WTC11 (cell line): ENCODE measurements around the gene ZDHHC9. TPM values are rescaled to one million over a fixed set of nuclear protein-coding genes. Genes with fewer than 3 reads are reported as not detected.

Experiments used
- ATAC-seq: fragments of 200-7000 bp; cut with Tn5 transposase; 2 replicates; pipeline ENCODE4 v1.10.0; 2021; ENCODE audit warnings: mild to moderate bottlenecking, moderate library complexity
- CTCF ChIA-PET: fragments of 300-600 bp; sonication (Branson Sonifier 250); formaldehyde crosslinking; loops from one replicate; lab custom pipeline; 2021; ENCODE audit warnings: antibody characterized with exemption; lab: Charles Lee
- POLR2A ChIA-PET: fragments of 350-600 bp; sonication (Branson Sonifier 250); formaldehyde crosslinking; loops from one replicate; lab custom pipeline; 2021; ENCODE audit warnings: antibody characterized with exemption; lab: Charles Lee
- DNase-seq: peaks from one replicate; pipeline ENCODE4 v3.0.0; 2021; ENCODE audit warnings: low spot score
- H3K27ac Mint-ChIP-seq: 2 replicates; pipeline ENCODE4 v1.8.0; 2021; ENCODE audit warnings: mixed read lengths
- H3K27me3 Mint-ChIP-seq: 2 replicates; pipeline ENCODE4 v1.8.0; 2021; ENCODE audit warnings: low read depth, mild to moderate bottlenecking, moderate library complexity, mixed read lengths
- H3K36me3 Mint-ChIP-seq: 2 replicates; pipeline ENCODE4 v1.8.0; 2021; ENCODE audit warnings: mixed read lengths
- H3K4me1 Mint-ChIP-seq: 2 replicates; pipeline ENCODE4 v1.8.0; 2022; ENCODE audit warnings: mixed read lengths
- H3K4me3 Mint-ChIP-seq: 2 replicates; pipeline ENCODE4 v1.8.0; 2021; ENCODE audit warnings: mild to moderate bottlenecking, moderate library complexity, mixed read lengths
- H3K9me3 Mint-ChIP-seq: 2 replicates; pipeline ENCODE4 v1.8.0; 2021; ENCODE audit warnings: mixed read lengths
- ARID4B ChIP-seq: sonication (generic); formaldehyde crosslinking; IDR thresholded peaks from 2 replicates; pipeline ENCODE4 v1.8.0; 2023; ENCODE audit warnings: missing genetic modification reagents, mild to moderate bottlenecking, borderline replicate concordance
- ATF3 ChIP-seq: sonication (generic); formaldehyde crosslinking; conservative IDR thresholded peaks from 2 replicates; pipeline ENCODE4 v1.8.1; 2022; ENCODE audit warnings: mild to moderate bottlenecking, missing genetic modification reagents
- FOXP4 ChIP-seq: sonication (generic); formaldehyde crosslinking; IDR thresholded peaks from 2 replicates; pipeline ENCODE4 v1.8.0; 2022; ENCODE audit warnings: mild to moderate bottlenecking, missing genetic modification reagents
- IRF2 ChIP-seq: sonication (generic); formaldehyde crosslinking; IDR thresholded peaks from 2 replicates; pipeline ENCODE4 v1.8.0; 2022; ENCODE audit warnings: low read depth, missing genetic modification reagents, borderline replicate concordance
- KAT7 ChIP-seq: sonication (generic); formaldehyde crosslinking; IDR thresholded peaks from 2 replicates; pipeline ENCODE4 v1.8.1; 2023; ENCODE audit warnings: missing genetic modification reagents, mild to moderate bottlenecking, borderline replicate concordance
- MXD4 ChIP-seq: fragments of 250-450 bp; sonication (Bioruptor Pico); IDR thresholded peaks from 2 replicates; pipeline ENCODE4 v1.8.0; 2021; ENCODE audit warnings: mild to moderate bottlenecking, moderate library complexity, borderline replicate concordance
- PRDM15 ChIP-seq: sonication (generic); formaldehyde crosslinking; IDR thresholded peaks from 2 replicates; pipeline ENCODE4 v1.8.0; 2022; ENCODE audit warnings: missing genetic modification reagents
- ZBTB21 ChIP-seq: sonication (generic); formaldehyde crosslinking; IDR thresholded peaks from 2 replicates; pipeline ENCODE4 v1.8.1; 2023; ENCODE audit warnings: mild to moderate bottlenecking, missing genetic modification reagents, borderline replicate concordance
- ZNF416 ChIP-seq: fragments of 250-450 bp; sonication (Bioruptor Pico); IDR thresholded peaks from 2 replicates; pipeline ENCODE4 v1.9.0; 2021; ENCODE audit warnings: mild to moderate bottlenecking, inconsistent platforms
- total RNA-seq: library from RNA; stranded (reverse); gene quantifications from 3 replicates; pipeline ENCODE4 v1.2.3, GENCODE V29; 2021
- TF ChIP-seq, protein P1 (sequence below): sonication (generic); formaldehyde crosslinking; conservative IDR thresholded peaks from 2 replicates; pipeline ENCODE4 v1.8.1; 2023; ENCODE audit warnings: mild to moderate bottlenecking, low read depth, missing genetic modification reagents, moderate library complexity
- TF ChIP-seq, protein P2 (sequence below): sonication (generic); formaldehyde crosslinking; IDR thresholded peaks from 2 replicates; pipeline ENCODE4 v1.8.1; 2022; ENCODE audit warnings: low read depth, mild to moderate bottlenecking, moderate library complexity, missing genetic modification reagents, borderline replicate concordance

The ZDHHC9 gene
- total RNA-seq, 1 experiment from 2014 or later: 25.0 TPM

- DNase-seq (no peak), ATAC-seq (no peak)
- POLR2A ChIA-PET: no interaction called here
- no peaks in the 10 kb centered on the region for H3K9me3 Mint-ChIP-seq
- H3K36me3 Mint-ChIP-seq: peaks cover 18% of the 10 kb centered on the region
- H3K27me3 Mint-ChIP-seq: no peaks in the 10 kb centered on the region
- CTCF ChIA-PET: no interaction called here
- no peaks in the 10 kb centered on the region for H3K4me1 Mint-ChIP-seq
- TF ChIP-seq MXD4 (no peak), ZBTB21 (CRISPR knock-in tag) (no peak), FOXP4 (CRISPR knock-in tag) (no peak), IRF2 (no peak), ARID4B (CRISPR knock-in tag) (no peak), ZNF416 (CRISPR knock-in tag) (no peak), KAT7 (no peak), ATF3 (CRISPR knock-in tag) (no peak), PRDM15 (no peak)
- TF ChIP-seq, protein P1, sequence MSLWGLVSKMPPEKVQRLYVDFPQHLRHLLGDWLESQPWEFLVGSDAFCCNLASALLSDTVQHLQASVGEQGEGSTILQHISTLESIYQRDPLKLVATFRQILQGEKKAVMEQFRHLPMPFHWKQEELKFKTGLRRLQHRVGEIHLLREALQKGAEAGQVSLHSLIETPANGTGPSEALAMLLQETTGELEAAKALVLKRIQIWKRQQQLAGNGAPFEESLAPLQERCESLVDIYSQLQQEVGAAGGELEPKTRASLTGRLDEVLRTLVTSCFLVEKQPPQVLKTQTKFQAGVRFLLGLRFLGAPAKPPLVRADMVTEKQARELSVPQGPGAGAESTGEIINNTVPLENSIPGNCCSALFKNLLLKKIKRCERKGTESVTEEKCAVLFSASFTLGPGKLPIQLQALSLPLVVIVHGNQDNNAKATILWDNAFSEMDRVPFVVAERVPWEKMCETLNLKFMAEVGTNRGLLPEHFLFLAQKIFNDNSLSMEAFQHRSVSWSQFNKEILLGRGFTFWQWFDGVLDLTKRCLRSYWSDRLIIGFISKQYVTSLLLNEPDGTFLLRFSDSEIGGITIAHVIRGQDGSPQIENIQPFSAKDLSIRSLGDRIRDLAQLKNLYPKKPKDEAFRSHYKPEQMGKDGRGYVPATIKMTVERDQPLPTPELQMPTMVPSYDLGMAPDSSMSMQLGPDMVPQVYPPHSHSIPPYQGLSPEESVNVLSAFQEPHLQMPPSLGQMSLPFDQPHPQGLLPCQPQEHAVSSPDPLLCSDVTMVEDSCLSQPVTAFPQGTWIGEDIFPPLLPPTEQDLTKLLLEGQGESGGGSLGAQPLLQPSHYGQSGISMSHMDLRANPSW (CRISPR knock-in tag): no peak
- TF ChIP-seq, protein P2, sequence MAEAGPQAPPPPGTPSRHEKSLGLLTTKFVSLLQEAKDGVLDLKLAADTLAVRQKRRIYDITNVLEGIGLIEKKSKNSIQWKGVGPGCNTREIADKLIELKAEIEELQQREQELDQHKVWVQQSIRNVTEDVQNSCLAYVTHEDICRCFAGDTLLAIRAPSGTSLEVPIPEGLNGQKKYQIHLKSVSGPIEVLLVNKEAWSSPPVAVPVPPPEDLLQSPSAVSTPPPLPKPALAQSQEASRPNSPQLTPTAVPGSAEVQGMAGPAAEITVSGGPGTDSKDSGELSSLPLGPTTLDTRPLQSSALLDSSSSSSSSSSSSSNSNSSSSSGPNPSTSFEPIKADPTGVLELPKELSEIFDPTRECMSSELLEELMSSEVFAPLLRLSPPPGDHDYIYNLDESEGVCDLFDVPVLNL (CRISPR knock-in tag): no peak
- no peak overlapping the region for H3K4me3 Mint-ChIP-seq
- no peak overlapping the region for H3K27ac Mint-ChIP-seq
Measured at GRCh38 chrX:129804806-129805205, 38.9 kb downstream of the ZDHHC9 start.
